ENCODE measurements around the gene CIBAR2. TPM values are rescaled to one million over a fixed set of nuclear protein-coding genes. Genes with fewer than 3 reads are reported as not detected.

Gene CIBAR2
- 0.33 TPM in 1 of 2 replicates, not detected in the other for total RNA-seq

GRCh38 chr16:85112364-85112763, at the start of gene CIBAR2:
Gene CIBAR2, minus strand, starts transcription at chr16:85112472. Its CDS starts 120 bp downstream, at chr16:85112352.

Other genes with a start within 250 kb of the CIBAR2 start
- gene ZDHHC7, start 100.9 kb downstream of the CIBAR2 start, total RNA-seq = 57.2 and 64.7 TPM in 2 replicates
- 7.4 and 8.2 TPM in 2 replicates for gene KIAA0513, start 84.7 kb downstream of the CIBAR2 start, total RNA-seq

Measured in vein endothelial cell (primary cell).